Endodermal cell (in vitro differentiated cells): ENCODE measurements around the gene PHLDA1. TPM values are rescaled to one million over a fixed set of nuclear protein-coding genes. Genes with fewer than 3 reads are reported as not detected.
"Not testable (repeated sequence)": the region's sequence is repeated elsewhere in the genome, so short reads cannot be mapped to it uniquely, and the experiment has no call there.

Experiments
- DNase-seq: peaks from one replicate; pipeline ENCODE4 v3.0.0-alpha.2; 2017
- H3K27ac ChIP-seq: 2 replicates; pipeline ENCODE4 v1.5.1; 2013; ENCODE audit warnings: mild to moderate bottlenecking, low read depth, low read length, moderate library complexity
- H3K27me3 ChIP-seq: 2 replicates; pipeline ENCODE4 v1.6.1; 2013; ENCODE audit warnings: mild to moderate bottlenecking, low read length, moderate library complexity; ENCODE audit not compliant: insufficient read depth, control insufficient read depth, poor library complexity, severe bottlenecking
- H3K36me3 ChIP-seq: 2 replicates; pipeline ENCODE4 v1.7.0; 2013; ENCODE audit warnings: mild to moderate bottlenecking, low read length, moderate library complexity; ENCODE audit not compliant: control insufficient read depth, insufficient read depth
- H3K4me1 ChIP-seq: one replicate; pipeline ENCODE4 v1.7.0; 2013; ENCODE audit warnings: low read length; ENCODE audit not compliant: control insufficient read depth, insufficient read depth
- H3K4me3 ChIP-seq: 2 replicates; pipeline ENCODE4 v1.5.1; 2013; ENCODE audit warnings: mild to moderate bottlenecking, low read length, moderate library complexity
- H3K9ac ChIP-seq: 2 replicates; pipeline ENCODE4 v1.6.1; 2013; ENCODE audit warnings: mild to moderate bottlenecking, low read length, moderate library complexity; ENCODE audit not compliant: poor library complexity, severe bottlenecking; ENCODE audit errors: extremely low read depth
- H3K9me3 ChIP-seq: 2 replicates; pipeline ENCODE4 v1.6.1; 2013; ENCODE audit warnings: mild to moderate bottlenecking, low read length, moderate library complexity; ENCODE audit not compliant: control insufficient read depth
- H3K27ac Mint-ChIP-seq: 2 replicates; pipeline ENCODE4 v1.8.0; 2020; ENCODE audit warnings: mixed read lengths
- H3K27me3 Mint-ChIP-seq: 2 replicates; pipeline ENCODE4 v1.8.0; 2021; ENCODE audit warnings: mild to moderate bottlenecking, mixed read lengths; ENCODE audit not compliant: insufficient read depth
- H3K36me3 Mint-ChIP-seq: 2 replicates; pipeline ENCODE4 v1.8.0; 2020; ENCODE audit warnings: low read depth, mixed read lengths
- H3K4me1 Mint-ChIP-seq: 2 replicates; pipeline ENCODE4 v1.8.0; 2020; ENCODE audit warnings: mixed read lengths
- H3K4me3 Mint-ChIP-seq: 2 replicates; pipeline ENCODE4 v1.8.0; 2020; ENCODE audit warnings: mild to moderate bottlenecking, moderate library complexity, mixed read lengths
- H3K9me3 Mint-ChIP-seq: 2 replicates; pipeline ENCODE4 v1.8.0; 2020; ENCODE audit warnings: mild to moderate bottlenecking, mixed read lengths
- CTCF ChIP-seq: fragments of 200-600 bp; sonication (generic); conservative IDR thresholded peaks from 2 replicates; pipeline ENCODE4 v1.5.0; 2021; ENCODE audit warnings: antibody characterized with exemption, mild to moderate bottlenecking
- WGBS, 2 experiments: methylation state at CpG; one replicate each; pipeline versions ENCODE4 v1.1.5 to v1.1.7; 2013; ENCODE audit warnings: missing lambda C conversion rate in 2 of 2, mixed read lengths in 1 of 2; ENCODE audit not compliant: insufficient coverage in 1 of 2, insufficient read length in 1 of 2; 5-methylcytosine and 5-hydroxymethylcytosine counted together
- total RNA-seq, 2 donors: library from RNA; stranded (reverse); fragmentation: NEBNext Ultra II Directional in 1 of 2; extraction: Animal tissue kit (Norgen Biotek cat#: 25700) in 1 of 2; gene quantifications; 2 replicates in 1 of 2; 3 replicates in 1 of 2; pipeline ENCODE4 v1.2.1, GENCODE V29; 2021

PHLDA1 gene
- total RNA-seq, 2 donors from 2014 or later: 3.7 to 16.2 TPM

- no peak overlapping the region for H3K9ac ChIP-seq
- no peak for TF ChIP-seq CTCF
- Mint-ChIP-seq H3K36me3 (peaks cover 1% of the 10 kb centered on the region), H3K9me3 (peaks cover 18% of the 10 kb centered on the region), H3K4me1 (peaks cover 14% of the 10 kb centered on the region), H3K27me3 (no peaks in the 10 kb centered on the region), H3K27ac (no peak overlapping the region), H3K4me3 (no peak overlapping the region)
- H3K27me3 ChIP-seq: no peaks in the 10 kb centered on the region
- no peaks in the 10 kb centered on the region for H3K36me3 ChIP-seq
- H3K27ac ChIP-seq: no peak overlapping the region
- no peak overlapping the region for H3K4me3 ChIP-seq
- WGBS, 2 experiments: 65 to 84% methylated on average over 6 to 9 of the region's 9 CpGs
- DNase-seq: no peak
- H3K4me1 ChIP-seq: no peaks in the 10 kb centered on the region
- no peaks in the 10 kb centered on the region for H3K9me3 ChIP-seq
These were observed 45.4 kb downstream of the PHLDA1 start for GRCh38 chr12:75986001-75986746.

DNA sequence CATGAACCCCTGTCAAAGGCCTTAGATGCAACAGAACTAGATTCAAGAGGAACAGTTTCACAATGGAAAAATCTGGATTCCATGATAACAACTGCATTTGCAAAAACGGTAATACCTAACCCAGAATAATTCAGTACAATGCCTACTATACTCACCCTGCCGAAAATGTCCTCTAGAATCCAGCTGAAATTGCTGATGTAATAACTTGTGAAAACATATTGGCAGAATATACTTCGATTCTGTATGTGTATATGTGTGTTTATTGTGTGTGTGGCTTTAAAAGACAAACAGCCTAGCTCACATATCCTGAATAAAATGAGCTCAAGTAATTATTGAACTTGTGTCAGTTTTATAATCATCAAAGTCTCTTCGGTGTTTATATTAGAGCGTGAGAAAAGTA lies 46.0 kb downstream of the PHLDA1 start:
- no peak for TF ChIP-seq CTCF
- no peak for DNase-seq
- WGBS, 2 experiments: 89 to 100% methylated on average over 2 to 5 of the region's 5 CpGs
- Mint-ChIP-seq H3K4me1 (peaks cover 12% of the 10 kb centered on the region), H3K9me3 (peaks cover 18% of the 10 kb centered on the region), H3K36me3 (peaks cover 1% of the 10 kb centered on the region), H3K27ac (no peak overlapping the region), H3K27me3 (no peaks in the 10 kb centered on the region), H3K4me3 (no peak overlapping the region)
- H3K4me3 ChIP-seq: no peak overlapping the region
- no peaks in the 10 kb centered on the region for H3K9me3 ChIP-seq
- no peaks in the 10 kb centered on the region for H3K36me3 ChIP-seq
- H3K9ac ChIP-seq: no peak overlapping the region
- no peaks in the 10 kb centered on the region for H3K4me1 ChIP-seq
- no peak overlapping the region for H3K27ac ChIP-seq
- H3K27me3 ChIP-seq: no peaks in the 10 kb centered on the region

DNA sequence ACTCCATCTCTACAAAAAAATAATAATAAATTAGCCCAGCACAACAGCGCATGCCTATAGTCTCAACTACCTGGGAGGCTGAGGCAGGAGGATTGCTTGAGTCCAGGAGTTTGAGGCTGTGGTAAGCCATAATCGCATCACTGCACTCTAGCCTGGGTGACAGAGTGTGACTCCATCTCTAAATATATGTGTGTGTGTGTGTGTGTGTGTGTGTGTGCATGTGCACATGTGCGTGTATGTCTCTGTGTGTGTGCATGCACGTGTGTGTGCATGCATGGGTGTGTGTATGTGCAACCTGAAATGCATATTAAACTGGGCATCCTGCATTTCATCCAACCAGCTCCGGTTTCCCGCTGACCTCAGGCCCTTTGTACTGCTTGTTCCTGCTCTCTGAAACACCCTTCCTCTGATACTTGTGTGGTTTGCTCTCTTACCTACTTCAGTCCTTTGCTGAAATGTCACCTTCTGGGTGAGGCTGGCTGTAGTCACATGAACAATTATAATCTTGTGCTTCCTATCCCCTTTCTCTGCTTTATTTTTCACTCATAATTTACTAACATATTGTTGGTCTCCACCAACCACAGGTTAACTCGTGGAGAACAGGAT lies 46.9 kb downstream of the PHLDA1 start:
- no peaks in the 10 kb centered on the region for H3K4me1 ChIP-seq
- H3K27me3 Mint-ChIP-seq: no peaks in the 10 kb centered on the region
- H3K4me3 ChIP-seq: no peak overlapping the region
- no peak overlapping the region for H3K4me3 Mint-ChIP-seq
- no peak overlapping the region for H3K27ac Mint-ChIP-seq
- H3K9me3 Mint-ChIP-seq: peaks cover 18% of the 10 kb centered on the region
- 92 to 93% methylated on average over 4 to 7 of the region's 7 CpGs for WGBS, 2 experiments
- DNase-seq: no peak
- H3K27me3 ChIP-seq: no peaks in the 10 kb centered on the region
- peaks cover 6% of the 10 kb centered on the region for H3K4me1 Mint-ChIP-seq
- no peak overlapping the region for H3K27ac ChIP-seq
- H3K36me3 Mint-ChIP-seq: peaks cover 1% of the 10 kb centered on the region
- H3K36me3 ChIP-seq: no peaks in the 10 kb centered on the region
- no peak for TF ChIP-seq CTCF
- H3K9ac ChIP-seq: no peak overlapping the region
- H3K9me3 ChIP-seq: no peaks in the 10 kb centered on the region

DNA sequence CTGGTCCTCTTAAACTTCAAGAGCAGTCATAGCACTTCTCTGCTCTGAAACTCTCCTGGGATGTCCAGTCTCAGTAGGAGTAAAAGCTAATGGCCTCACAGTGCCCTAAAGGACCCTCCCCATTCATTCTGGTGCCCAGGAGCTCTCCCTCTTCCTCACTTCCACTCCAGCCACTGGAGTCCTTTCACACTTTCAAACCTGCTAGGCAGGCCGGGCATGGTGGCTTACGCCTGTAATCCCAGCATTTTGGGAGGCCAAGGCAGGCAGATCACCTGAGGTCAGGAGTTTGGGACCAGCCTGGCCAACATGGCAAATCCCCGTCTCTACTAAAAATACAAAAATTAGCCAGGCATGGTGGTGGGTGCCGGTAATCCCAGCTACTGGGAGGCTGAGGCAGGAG lies 47.7 kb downstream of the PHLDA1 start:
- not testable (repeated sequence) for H3K36me3 ChIP-seq, H3K27me3 ChIP-seq, H3K4me1 ChIP-seq, H3K27me3 Mint-ChIP-seq, H3K4me3 ChIP-seq, H3K9ac ChIP-seq, H3K36me3 Mint-ChIP-seq, H3K27ac Mint-ChIP-seq, H3K4me3 Mint-ChIP-seq, H3K9me3 ChIP-seq, DNase-seq, H3K27ac ChIP-seq
- Mint-ChIP-seq H3K4me1 (peaks cover 10% of the 10 kb centered on the region), H3K9me3 (peaks cover 14% of the 10 kb centered on the region)
- WGBS, 2 experiments: 92 to 93% methylated on average over 2 to 4 of the region's 4 CpGs
